GM21619 (cell line): ENCODE measurements around the gene STK36.

Experiments used
- ATAC-seq: cut with Tn5 transposase; IDR thresholded peaks from one replicate; pipeline ENCODE4 v1.9.1; 2021; ENCODE audit not compliant: unreplicated experiment

Gene STK36

DNA sequence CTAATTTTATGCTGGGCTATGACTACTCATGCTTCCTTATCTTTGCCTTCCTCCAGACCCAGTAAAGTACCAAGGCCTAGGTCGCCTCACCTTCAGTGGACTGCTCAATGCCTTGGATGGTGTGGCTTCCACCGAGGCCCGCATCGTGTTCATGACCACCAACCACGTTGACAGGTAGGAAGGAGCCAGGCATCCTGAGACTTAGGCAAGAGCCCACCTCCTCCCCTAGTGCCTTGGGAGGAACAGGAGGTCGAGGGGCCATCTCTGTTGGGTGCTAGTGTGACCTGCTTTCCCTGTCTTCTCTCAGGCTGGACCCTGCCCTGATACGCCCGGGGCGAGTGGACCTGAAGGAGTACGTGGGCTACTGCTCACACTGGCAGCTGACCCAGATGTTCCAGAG is 9.1 kb upstream of the STK36 start:
- ATAC-seq = no peak

DNA sequence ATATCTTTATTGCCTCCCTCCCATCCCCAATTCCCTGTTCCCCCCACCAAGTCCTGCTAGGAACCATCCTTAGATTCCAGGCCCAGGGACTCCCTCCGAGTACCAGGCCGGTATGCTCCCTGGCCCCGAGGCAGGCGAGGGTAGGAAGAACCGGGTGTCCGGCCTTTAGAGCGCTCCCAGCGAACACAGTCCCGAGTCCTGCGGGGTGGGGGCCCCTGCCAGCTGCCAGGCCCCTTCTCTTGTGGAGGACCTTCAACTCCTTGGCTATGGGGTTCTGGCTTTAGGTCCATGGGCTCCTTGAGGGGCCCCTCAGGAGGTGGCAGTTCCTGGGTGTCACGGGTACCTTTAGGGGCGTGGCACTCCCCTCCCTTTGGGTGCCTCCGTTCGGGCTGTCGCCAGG is 8.0 kb upstream of the STK36 start:
- no peak for ATAC-seq

DNA sequence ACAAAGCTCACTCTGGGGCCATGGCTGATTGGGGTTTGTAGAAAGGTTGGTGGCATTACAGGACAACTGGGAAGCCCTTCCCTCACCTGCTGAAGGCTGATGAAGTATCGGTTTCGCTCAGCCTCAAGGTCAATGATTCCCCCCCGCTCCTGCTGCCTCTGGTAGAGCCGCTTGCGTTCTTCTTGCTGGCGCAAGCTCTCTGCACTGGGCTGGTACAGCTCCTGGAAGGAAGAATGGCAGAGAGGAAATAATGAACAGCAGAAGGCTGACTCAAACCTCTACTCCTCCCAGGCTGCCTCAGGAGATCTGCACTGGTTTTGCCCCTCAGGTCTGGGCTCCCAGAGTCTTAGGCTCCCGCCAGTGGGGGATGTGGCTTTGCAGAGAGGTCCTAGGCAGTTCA is 7.2 kb upstream of the STK36 start:
- no peak for ATAC-seq

DNA sequence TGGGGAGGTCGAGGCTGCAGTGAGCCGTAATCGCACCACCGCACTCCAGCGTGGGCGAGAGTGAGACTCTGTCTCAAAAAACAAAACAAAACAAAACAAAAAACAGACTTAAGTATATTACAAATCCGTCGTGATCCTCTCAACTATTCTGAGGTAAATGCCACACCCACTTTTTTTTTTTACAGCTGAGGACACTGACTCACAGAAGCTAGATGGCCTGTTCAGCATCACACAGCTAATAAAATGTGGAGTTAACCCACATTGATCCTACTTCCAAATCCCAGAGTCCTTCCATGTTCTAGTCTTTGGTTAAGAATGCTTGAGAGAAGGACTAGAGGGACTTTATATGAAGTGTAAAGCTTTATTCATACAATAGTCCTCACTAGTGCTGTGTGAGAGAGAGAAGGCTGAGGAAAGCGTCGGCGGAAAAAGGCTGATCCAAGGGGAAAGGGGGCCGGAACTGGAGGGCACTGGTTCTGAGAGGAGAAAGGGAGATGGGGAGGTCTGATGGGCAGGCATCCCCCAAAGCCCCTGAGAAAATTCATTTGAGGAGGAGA is 711 bp upstream of the STK36 start:
- ATAC-seq = no peak

DNA sequence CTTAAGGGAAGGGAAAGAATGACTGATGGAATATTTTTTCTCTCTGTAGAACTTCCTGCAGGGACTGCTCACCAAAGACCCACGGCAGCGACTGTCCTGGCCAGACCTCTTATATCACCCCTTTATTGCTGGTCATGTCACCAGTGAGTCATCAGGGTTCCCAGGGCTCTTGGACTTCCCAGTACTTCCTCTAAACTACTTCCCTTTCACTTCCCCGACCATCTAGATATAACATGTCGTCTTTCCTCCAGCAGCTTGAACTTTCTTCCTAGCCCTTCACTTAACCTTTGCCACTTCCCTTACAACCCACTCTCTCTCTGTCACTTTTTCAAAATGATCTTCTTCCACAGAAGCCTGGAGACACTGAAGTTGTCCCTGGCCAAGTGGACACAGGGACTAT is 7.2 kb downstream of the STK36 start:
- ATAC-seq = no peak

DNA sequence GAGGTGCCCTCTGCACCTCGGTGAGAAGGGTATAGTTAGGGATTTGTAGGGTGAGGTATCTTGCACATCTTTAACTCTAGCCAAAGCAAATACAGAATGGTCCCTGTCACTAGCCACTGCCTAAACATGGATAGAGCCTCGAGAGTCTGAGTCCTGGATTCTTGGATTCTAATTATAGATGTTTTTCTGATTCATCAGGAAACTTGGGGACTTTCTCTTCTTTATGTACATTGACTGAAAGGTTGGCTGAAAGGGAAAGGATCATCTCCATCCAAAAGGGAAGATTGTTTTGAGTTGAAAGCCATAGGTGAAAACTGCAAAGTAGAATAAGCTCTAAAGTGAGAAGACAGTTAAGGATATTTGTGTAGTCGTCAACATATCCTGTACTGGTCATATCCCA is 8.2 kb downstream of the STK36 start:
- no peak for ATAC-seq

DNA sequence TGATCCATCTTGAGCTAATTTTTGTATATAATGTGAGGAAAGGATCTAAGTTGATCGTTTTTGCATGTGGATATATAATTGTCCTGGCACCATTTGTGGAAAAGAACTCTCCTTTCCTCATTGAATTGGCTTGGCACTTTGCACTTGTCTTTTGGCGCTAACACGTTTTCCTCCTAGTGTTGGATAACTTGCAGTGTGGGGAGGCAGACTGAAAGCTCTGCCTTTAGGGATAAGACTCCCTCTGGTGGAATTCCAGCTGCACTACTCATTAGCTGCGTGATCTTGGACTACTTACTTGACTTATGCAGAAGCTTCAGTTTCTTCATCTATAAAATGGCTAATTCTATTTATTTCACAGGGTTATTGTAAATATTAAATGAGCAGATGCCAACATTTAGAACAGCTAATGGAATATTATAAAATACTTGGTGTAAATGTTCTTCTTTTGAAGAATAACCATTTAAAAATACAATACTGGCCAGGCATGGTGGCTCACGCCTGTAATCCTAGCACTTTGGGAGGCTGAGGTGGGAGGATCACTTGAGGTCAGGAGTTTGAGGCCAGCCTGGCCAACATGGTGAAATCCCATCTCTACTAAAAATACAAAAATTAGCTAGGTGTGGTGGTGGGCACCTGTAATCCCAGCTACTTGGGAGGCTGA is 15.6 kb downstream of the STK36 start:
- ATAC-seq = peak; percentile 47

DNA sequence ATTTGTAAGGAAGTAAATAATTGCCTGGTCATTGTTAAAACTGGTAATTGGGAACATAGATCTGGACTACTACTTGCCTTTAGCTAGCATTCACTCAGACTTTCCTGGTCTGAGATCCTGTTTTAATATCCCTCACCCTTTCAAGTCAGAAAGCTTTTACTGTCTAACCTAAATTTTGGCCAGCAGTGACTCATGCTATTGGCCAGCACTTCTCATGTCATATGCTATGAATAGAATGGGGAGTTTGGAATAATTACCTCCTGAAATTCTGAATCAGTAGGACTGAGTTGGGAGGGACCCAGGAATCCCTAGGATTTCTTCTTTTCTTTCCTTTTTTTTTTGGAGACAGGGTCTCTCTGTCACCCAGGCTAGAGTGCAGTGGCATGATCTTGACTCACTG is 19.3 kb downstream of the STK36 start:
- ATAC-seq = no peak

DNA sequence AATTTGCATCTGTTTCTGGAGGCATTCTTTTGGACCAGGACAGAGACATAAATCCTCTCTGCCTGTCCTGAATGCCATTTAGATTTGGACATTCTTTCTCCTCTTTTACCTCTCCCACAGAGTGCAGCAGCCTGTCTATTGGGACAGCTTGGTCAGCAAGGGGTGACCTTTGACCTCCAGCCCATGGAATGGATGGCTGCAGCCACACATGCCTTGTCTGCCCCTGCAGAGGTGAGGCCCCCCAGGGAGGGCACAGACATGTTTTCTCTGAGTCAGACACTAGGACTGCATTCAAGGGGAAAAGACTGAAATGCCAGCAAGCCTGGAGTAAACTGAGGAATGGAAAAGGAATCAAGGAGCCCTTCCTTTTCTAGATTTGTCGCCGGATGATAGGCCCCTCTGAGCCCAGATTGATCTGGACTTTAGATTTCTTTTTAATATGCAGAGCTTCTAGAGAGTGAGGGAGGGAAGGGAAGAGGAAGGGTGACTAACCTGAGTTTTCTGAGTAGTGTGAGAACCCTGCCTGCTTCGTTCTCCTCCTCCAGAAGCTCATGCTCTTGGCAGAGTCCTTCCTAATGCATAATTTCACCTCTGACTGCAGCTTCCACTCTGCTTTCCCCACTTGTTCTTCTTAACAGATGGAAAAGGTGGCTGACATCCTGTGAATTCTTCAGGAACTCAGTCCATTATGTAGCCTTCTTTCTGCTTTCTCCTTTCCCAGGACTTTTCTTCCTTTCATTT is 22.7 kb downstream of the STK36 start:
- no peak for ATAC-seq

DNA sequence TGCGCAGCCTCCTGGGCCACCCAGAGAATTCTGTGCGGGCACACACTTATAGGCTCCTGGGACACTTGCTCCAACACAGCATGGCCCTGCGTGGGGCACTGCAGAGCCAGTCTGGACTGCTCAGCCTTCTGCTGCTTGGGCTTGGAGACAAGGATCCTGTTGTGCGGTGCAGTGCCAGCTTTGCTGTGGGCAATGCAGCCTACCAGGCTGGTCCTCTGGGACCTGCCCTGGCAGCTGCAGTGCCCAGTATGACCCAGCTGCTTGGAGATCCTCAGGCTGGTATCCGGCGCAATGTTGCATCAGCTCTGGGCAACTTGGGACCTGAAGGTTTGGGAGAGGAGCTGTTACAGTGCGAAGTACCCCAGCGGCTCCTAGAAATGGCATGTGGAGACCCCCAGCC is 27.0 kb downstream of the STK36 start:
- ATAC-seq = no peak

DNA sequence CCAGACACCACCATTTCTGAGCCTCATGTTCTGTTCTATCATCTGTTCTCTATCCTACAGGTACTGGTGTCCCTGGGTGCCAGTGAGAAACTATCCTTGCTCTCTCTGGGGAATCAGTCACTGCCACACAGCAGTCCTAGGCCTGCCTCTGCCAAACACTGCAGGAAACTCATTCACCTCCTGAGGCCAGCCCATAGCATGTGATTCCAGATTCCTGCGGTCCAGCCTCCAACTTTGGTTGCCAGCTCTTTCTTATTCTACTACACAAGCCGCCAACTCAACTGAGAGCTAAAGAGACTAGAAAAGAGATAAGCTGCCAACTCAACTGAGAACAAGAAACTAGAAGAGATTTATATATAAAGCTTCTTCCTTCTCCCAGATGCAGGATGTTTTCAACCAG is 29.9 kb downstream of the STK36 start:
- no peak for ATAC-seq

DNA sequence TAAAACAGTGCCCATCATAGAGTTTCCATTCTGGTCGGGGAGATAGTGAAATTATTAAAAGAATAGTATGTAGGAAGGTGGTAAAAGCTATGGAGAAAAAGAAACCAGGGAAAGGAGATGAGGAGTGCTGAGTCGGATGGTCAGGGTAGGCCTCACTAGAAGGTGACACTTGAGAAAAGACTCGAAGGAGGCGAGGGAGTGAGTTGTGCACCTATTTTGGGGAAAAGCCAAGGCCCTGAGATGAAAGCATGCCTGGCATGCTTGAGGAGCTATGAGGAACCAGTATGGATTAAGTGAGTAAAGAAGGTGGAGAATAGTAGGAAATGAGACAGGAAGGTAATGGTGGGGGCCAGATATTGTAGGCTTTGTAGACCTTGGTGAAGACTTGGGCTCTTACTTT is 31.5 kb downstream of the STK36 start:
- ATAC-seq = no peak

DNA sequence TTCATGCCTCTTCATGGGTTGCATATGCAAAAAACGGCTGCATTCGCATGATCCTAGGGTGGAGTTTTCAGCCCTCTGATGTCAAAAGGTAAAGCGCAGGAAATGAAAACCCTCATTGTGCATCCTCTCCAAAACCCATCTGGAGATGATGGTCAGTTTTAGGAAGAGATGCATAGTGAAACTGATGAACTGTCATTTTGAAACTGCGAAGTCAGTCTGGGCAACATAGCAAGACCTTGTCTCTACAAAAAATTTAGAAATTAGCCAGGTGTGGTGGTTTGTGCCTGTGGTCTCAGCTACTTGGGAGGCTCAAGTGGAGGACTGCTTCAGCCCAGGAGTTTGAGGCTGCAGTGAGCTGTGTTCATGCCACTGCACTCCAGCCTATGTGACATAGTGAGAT is 36.2 kb downstream of the STK36 start:
- no peak for ATAC-seq

DNA sequence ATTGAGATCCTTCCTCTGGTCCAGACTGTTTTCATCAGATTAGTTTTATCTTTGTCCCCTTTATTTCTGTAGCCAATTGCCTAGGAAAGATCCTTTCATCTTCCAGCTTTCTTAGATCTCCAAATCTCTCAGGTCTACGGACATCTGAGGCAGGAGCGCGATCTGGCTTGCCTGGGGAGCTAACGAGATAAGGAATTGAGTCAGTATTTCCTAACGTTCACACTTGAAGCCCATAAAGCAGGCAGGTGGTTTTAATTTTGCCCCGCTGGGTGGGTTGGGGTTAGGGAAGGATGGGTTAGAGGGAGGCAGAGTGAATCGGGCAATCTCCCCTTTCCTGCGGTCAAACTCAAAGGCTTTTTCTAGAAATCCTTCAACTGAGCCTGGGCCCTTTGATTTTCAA is 38.0 kb downstream of the STK36 start:
- ATAC-seq = no peak

DNA sequence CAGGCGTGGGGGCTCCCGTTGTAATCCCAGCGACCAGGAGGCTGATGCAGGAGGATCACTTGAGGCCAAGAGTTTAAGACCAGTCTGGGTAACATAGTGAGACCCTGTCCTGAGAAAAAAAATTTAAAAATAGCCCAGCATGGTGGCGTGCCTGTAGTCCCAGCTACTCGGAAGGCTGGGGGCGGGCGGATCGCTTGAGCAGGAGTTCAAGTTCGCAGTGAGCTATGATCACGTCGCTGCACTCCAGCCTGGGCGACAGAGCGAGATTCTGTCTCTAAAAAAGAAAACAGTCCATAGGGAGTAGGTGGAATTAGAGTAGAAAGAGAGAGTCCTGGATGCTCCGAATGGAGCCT is 38.4 kb downstream of the STK36 start:
- no peak for ATAC-seq

DNA sequence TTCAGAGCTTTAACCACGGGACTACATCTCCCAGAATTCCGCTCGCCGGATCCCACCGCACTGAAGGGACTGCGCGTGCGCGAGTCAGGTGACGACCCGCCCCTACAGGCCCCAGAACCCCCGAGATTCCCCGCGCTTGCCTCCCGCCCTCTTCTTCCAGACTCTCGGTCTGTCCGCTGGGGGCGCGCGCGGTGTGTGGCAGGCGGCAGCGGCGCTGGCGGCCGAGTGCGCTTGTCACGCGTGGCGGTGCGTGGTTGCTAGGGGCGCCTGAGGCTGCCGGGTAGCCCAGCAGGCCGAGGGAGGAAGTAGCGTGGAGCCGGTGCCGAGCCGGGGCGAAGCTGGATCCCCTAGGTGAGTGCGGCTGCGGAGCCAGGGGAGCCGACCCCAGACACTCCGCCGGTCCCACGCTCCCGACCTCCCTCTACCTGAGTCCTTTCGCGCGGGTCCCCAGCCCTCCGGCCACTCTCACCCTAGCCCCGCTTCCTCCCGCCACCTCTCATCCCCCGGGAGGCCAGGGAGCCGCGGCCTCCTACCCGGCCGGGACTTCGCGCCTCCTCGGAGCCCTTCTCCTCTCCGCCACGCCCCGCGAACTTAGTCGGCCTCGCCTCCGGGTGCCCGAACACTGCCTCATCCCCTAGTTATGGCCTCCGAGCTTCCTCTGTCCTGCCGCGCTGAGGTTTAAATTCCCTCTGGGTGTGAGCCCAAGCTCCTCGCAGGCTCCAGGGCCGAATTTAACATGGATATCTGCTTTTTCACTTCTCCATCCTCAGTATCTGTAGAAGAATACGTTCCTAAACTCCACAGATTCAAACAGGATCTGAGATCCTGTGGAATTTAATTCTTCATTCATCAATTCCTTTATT is 39.0 kb downstream of the STK36 start, which contains the start of gene TTLL4:
Gene TTLL4 (plus strand): TSS at position 149 of the 863 bp plus-strand sequence. CDS start 26,842 bp downstream, outside the sequence.
- peak; percentile 86 for ATAC-seq

DNA sequence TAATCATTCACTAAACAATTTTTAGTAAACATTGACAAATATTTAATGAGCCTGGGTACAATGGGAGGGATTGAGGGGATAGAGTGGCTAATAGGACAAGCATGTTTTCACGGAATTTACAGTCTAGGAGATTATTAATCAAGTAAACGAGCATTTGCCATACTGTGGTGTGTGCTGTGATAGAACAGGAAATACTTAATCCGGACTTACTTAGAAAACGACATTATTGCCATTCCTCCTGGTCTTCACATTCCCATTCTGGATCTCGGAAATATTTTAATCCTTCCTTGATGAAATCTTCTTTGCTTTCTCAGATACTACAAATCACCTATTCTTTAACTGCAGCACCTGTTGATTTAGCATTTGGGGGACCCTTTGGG is 39.7 kb downstream of the STK36 start:
- no peak for ATAC-seq

DNA sequence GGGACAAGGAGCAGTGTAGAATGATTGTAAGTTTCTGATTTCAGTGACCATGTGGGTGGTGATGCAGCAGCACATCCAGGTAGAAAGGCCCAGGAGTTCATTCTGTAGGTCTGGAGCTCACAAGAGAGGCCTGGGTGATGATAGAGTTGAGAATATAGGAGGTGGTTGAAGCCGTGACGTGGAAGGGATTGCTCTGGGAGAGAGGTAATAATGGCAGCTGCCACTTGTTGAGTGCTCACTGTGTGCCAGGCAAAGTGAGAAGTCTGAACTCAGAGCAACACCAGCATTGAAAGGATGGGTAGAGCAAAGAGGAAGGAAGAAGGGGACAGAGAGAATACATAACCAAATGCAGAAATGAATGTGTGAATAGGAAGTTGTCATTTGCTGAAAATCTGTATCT is 42.0 kb downstream of the STK36 start:
- ATAC-seq = no peak

DNA sequence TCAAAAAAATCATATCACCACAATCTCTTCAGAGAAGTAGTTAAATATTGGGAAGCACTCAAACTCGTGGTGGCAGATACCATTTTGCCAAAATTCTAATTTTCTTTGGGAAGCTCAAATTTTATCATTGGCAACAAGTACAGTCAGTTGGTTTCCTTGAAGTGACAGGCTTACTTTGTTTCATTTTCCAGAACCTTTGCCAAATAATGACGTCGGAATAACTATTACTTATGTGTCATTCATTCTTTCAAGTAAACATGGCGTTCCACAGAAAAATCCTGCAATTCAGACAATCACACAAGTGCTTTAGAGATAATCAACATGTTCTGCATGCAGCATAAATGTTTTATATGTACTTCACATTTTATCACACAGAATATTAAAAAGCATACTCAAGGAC is 44.2 kb downstream of the STK36 start:
- ATAC-seq = no peak

DNA sequence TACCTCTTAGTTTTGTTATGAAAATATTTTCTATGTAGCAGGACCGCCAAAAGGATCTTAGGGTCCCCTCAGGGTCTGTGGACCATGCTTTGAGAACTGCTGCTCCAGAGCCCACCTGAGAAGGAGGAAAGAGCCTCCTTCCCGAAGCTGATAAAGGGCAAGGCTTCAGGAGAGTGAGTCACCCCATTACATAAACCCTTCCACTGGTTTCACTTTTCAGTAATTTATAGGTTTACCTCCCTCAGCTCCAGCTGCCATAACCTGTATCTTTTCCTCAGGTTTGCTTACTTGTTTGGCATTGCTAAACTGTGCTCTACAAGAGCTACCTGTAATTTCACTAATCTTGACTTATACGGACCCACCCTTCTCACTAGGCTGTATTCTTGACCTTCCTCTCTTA is 45.4 kb downstream of the STK36 start:
- ATAC-seq = no peak

DNA sequence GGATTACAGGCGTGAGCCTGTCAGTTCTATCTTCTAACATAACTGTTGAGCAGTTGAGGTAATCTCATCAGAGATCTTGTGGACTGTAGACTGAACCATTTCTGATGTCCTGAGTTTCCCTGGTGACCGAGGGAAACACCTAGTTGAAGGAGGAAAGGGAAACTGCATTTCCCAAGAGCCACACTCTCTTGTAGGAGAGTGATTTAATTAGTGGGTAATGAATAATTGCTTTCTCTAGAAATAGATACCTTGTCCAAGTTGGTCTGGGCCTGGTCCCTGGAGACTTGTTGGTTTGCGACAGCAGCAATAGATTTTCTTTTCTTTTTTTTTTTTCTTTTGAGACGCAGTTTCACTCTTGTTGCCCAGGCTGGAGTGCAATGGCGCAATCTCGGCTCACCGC is 46.2 kb downstream of the STK36 start:
- ATAC-seq = no peak

DNA sequence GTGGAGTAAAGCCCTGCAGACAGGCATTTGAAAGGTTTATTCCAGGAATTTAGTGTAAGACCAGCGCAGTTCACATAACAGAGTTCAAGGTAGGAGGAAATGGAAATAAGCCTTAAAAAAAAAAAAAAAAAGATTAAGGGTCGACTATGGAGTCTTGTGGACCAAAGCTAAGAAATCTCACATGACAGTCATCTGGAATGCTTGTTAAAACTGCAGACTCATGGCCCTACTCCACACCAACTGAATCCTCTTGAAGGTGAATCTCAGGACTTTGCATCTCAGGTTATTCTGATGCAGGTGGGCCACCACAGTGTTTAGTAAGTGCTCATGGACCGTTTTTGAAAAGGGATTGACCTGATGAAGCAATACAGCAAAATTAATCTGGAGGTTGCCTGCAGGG is 47.6 kb downstream of the STK36 start:
- no peak for ATAC-seq
